ENCODE data around the gene NPLOC4. TPM values are rescaled to one million over a fixed set of nuclear protein-coding genes. Genes with fewer than 3 reads are reported as not detected.

NPLOC4 gene
- total and polyA plus RNA-seq, 2 of the 13 experiments (the other 11 are each of a cell fraction or from before 2014, with no cell fraction given): 57.0 to 97.0 TPM

- TF ChIP-seq ZFY (CRISPR knock-in tag; IDR thresholded peaks at IDR 0.05): peak; percentile 92
- TF ChIP-seq ZNF761 (CRISPR knock-in tag; conservative IDR thresholded peaks at IDR 0.05): peak; percentile 47; the same call in 1 of the 2 replicates
- TF ChIP-seq, protein P1, sequence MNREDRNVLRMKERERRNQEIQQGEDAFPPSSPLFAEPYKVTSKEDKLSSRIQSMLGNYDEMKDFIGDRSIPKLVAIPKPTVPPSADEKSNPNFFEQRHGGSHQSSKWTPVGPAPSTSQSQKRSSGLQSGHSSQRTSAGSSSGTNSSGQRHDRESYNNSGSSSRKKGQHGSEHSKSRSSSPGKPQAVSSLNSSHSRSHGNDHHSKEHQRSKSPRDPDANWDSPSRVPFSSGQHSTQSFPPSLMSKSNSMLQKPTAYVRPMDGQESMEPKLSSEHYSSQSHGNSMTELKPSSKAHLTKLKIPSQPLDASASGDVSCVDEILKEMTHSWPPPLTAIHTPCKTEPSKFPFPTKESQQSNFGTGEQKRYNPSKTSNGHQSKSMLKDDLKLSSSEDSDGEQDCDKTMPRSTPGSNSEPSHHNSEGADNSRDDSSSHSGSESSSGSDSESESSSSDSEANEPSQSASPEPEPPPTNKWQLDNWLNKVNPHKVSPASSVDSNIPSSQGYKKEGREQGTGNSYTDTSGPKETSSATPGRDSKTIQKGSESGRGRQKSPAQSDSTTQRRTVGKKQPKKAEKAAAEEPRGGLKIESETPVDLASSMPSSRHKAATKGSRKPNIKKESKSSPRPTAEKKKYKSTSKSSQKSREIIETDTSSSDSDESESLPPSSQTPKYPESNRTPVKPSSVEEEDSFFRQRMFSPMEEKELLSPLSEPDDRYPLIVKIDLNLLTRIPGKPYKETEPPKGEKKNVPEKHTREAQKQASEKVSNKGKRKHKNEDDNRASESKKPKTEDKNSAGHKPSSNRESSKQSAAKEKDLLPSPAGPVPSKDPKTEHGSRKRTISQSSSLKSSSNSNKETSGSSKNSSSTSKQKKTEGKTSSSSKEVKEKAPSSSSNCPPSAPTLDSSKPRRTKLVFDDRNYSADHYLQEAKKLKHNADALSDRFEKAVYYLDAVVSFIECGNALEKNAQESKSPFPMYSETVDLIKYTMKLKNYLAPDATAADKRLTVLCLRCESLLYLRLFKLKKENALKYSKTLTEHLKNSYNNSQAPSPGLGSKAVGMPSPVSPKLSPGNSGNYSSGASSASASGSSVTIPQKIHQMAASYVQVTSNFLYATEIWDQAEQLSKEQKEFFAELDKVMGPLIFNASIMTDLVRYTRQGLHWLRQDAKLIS (CRISPR knock-in tag; IDR thresholded peaks at IDR 0.05): peak; percentile 57; the same call in 1 of the 2 replicates
- TF ChIP-seq ZSCAN30 (CRISPR knock-in tag; IDR thresholded peaks at IDR 0.05): no peak
- peak; percentile 86 for TF ChIP-seq YY1 (IDR thresholded peaks at IDR 0.05; ENCODE audit: insufficient read depth, insufficient replicate concordance, low read depth, low read length)
- no peak for TF ChIP-seq ESRRA (CRISPR knock-in tag; IDR thresholded peaks at IDR 0.05; ENCODE audit: low read depth)
- peak; percentile 59; the same call in 1 of the 2 replicates for TF ChIP-seq KDM4B (CRISPR knock-in tag; IDR thresholded peaks at IDR 0.05)
- no peak for TF ChIP-seq GLMP (CRISPR knock-in tag; IDR thresholded peaks at IDR 0.05; ENCODE audit: borderline replicate concordance)
- TF ChIP-seq FOSL2 (CRISPR knock-in tag; IDR thresholded peaks at IDR 0.05): peak; percentile 20; the same call in 1 of the 2 replicates
- no peak; the same call in 1 of the 2 replicates for TF ChIP-seq FOXA3 (CRISPR knock-in tag; IDR thresholded peaks at IDR 0.05)
- TF ChIP-seq, protein P2, sequence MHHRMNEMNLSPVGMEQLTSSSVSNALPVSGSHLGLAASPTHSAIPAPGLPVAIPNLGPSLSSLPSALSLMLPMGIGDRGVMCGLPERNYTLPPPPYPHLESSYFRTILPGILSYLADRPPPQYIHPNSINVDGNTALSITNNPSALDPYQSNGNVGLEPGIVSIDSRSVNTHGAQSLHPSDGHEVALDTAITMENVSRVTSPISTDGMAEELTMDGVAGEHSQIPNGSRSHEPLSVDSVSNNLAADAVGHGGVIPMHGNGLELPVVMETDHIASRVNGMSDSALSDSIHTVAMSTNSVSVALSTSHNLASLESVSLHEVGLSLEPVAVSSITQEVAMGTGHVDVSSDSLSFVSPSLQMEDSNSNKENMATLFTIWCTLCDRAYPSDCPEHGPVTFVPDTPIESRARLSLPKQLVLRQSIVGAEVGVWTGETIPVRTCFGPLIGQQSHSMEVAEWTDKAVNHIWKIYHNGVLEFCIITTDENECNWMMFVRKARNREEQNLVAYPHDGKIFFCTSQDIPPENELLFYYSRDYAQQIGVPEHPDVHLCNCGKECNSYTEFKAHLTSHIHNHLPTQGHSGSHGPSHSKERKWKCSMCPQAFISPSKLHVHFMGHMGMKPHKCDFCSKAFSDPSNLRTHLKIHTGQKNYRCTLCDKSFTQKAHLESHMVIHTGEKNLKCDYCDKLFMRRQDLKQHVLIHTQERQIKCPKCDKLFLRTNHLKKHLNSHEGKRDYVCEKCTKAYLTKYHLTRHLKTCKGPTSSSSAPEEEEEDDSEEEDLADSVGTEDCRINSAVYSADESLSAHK (CRISPR knock-in tag; IDR thresholded peaks at IDR 0.05; ENCODE audit: borderline replicate concordance): no peak
- TF ChIP-seq MED8 (CRISPR knock-in tag; IDR thresholded peaks at IDR 0.05; ENCODE audit: insufficient replicate concordance): no peak
- no peak for TF ChIP-seq ZNF263 (CRISPR knock-in tag; IDR thresholded peaks at IDR 0.05)
- no peak for TF ChIP-seq FOXJ3 (CRISPR knock-in tag; IDR thresholded peaks at IDR 0.05; ENCODE audit: borderline replicate concordance)
- TF ChIP-seq ARID4A (CRISPR knock-in tag; IDR thresholded peaks at IDR 0.05; ENCODE audit: borderline replicate concordance): peak; percentile 94
Measured at GRCh38 chr17:81552244-81553017, 84.5 kb downstream of the NPLOC4 start, which contains the start of gene FAAP100 (continued).

All from HepG2 (cell line).